Measurements from ENCODE around the gene POLR3H.

DNA sequence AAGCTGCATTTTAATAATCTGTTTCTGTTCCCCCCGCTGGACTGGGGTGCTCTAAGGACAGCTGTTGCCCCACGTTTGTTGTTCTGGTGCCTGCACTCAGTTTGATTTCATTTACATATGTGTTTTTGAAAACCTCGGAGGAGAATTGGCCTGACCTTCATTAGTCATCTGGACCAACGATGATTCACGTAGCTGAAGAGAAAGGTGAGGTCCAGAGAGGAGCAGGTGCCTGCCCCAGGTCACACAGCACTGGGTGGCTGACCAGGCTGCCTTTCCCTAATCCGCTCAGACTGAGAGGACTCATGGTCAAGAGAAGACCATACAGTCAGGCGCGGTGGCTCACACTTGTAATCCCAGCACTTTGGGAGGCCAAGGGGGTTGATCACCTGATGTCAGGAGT, 20.3 kb upstream of the POLR3H start:
- TF ChIP-seq ATF2 (IDR thresholded peaks at IDR 0.05; ENCODE audit: low read length): no peak
- TF ChIP-seq HDAC6 (IDR thresholded peaks at IDR 0.05; ENCODE audit: unreplicated experiment): no peak
- TF ChIP-seq TAF1 (IDR thresholded peaks at IDR 0.05; ENCODE audit: borderline replicate concordance, low read depth, low read length): no peak
- no peak for TF ChIP-seq POLR2A (IDR thresholded peaks at IDR 0.05; ENCODE audit: low read depth, low read length)
- TF ChIP-seq RAD51 (IDR thresholded peaks at IDR 0.05): no peak
- TF ChIP-seq, protein P1, sequence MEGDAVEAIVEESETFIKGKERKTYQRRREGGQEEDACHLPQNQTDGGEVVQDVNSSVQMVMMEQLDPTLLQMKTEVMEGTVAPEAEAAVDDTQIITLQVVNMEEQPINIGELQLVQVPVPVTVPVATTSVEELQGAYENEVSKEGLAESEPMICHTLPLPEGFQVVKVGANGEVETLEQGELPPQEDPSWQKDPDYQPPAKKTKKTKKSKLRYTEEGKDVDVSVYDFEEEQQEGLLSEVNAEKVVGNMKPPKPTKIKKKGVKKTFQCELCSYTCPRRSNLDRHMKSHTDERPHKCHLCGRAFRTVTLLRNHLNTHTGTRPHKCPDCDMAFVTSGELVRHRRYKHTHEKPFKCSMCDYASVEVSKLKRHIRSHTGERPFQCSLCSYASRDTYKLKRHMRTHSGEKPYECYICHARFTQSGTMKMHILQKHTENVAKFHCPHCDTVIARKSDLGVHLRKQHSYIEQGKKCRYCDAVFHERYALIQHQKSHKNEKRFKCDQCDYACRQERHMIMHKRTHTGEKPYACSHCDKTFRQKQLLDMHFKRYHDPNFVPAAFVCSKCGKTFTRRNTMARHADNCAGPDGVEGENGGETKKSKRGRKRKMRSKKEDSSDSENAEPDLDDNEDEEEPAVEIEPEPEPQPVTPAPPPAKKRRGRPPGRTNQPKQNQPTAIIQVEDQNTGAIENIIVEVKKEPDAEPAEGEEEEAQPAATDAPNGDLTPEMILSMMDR (IDR thresholded peaks at IDR 0.05 in 2 of 3, conservative IDR thresholded peaks at IDR 0.05 in 1 of 3; ENCODE audit: control insufficient read depth in 2 of 3, extremely low read depth in 1 of 3, insufficient read depth in 1 of 3, low read depth in 3 of 3, low read length in 3 of 3): no peak
- TF ChIP-seq CBX5 (IDR thresholded peaks at IDR 0.05; ENCODE audit: low read depth): no peak
- no peak for TF ChIP-seq CBFB (IDR thresholded peaks at IDR 0.05; ENCODE audit: low read depth)
- TF ChIP-seq RELA (IDR thresholded peaks at IDR 0.05; ENCODE audit: borderline replicate concordance, partially characterized antibody): no peak

Data from GM12878 (cell line).